ENCODE data around the gene RRP1B. TPM values are rescaled to one million over a fixed set of nuclear protein-coding genes. Genes with fewer than 3 reads are reported as not detected.
"Not testable (repeated sequence)": the region's sequence is repeated elsewhere in the genome, so short reads cannot be mapped to it uniquely, and the experiment has no call there.

RRP1B gene
- total and polyA plus RNA-seq, 2 experiments from 2014 or later: 54.8 to 95.7 TPM

- TF ChIP-seq NANOG (IDR thresholded peaks at IDR 0.05; ENCODE audit: borderline replicate concordance): no peak
- no peak for TF ChIP-seq ZNF331 (CRISPR knock-in tag; IDR thresholded peaks at IDR 0.05; ENCODE audit: low read depth)
- no peak for TF ChIP-seq CTCF (conservative IDR thresholded peaks at IDR 0.05; ENCODE audit: low read depth in 2 of 2)
- TF ChIP-seq ZNF114 (CRISPR knock-in tag; IDR thresholded peaks at IDR 0.05): no peak
- no peak for TF ChIP-seq EZH2 (IDR thresholded peaks at IDR 0.05; ENCODE audit: low read depth, unreplicated experiment)
- TF ChIP-seq STAT1 (IDR thresholded peaks at IDR 0.05; ENCODE audit: unreplicated experiment): no peak
- no peak for TF ChIP-seq EZH2phosphoT487 (IDR thresholded peaks at IDR 0.05; ENCODE audit: unreplicated experiment)
- no peak for TF ChIP-seq CREB1 (CRISPR knock-in tag; IDR thresholded peaks at IDR 0.05; ENCODE audit: low read depth)
- TF ChIP-seq POLR2AphosphoS5 (IDR thresholded peaks at IDR 0.05; ENCODE audit: low read depth): no peak
- no peak for TF ChIP-seq ETS1 (IDR thresholded peaks at IDR 0.05)
These were observed 11.2 kb upstream of the RRP1B start (continued) for GRCh38 chr21:43648171-43648570.

- ATAC-seq; H3K36me3 Mint-ChIP-seq (ENCODE audit: low read depth); H2AFZ ChIP-seq; H3K36me3 ChIP-seq (ENCODE audit: insufficient read depth); H3K4me2 ChIP-seq; H3K27ac Mint-ChIP-seq; H3K9me2 ChIP-seq (ENCODE audit: insufficient read depth); H3F3A ChIP-seq (replicated peaks; ENCODE audit: low read depth); H3K4me1 Mint-ChIP-seq; H3K27ac ChIP-seq (ENCODE audit: low read depth); H3K27me3 ChIP-seq (ENCODE audit: insufficient read depth); H3K79me2 ChIP-seq (replicated peaks; ENCODE audit: insufficient read depth); H3K9me3 Mint-ChIP-seq; H4K20me1 ChIP-seq (replicated peaks; ENCODE audit: insufficient read depth); H3K4me3 ChIP-seq; H3K4me3 Mint-ChIP-seq; H3K27me3 Mint-ChIP-seq (ENCODE audit: insufficient read depth, low read depth, poor library complexity); DNase-seq (ENCODE audit: low spot score); H3K4me1 ChIP-seq (ENCODE audit: insufficient read depth): not testable (repeated sequence)
These were observed 7.4 kb upstream of the RRP1B start for GRCh38 chr21:43651926-43652325.

- Mint-ChIP-seq H3K36me3 (ENCODE audit: low read depth) (no peaks in the 10 kb centered on the region), H3K27me3 (ENCODE audit: insufficient read depth, low read depth, poor library complexity) (peaks cover 6% of the 10 kb centered on the region), H3K4me3 (no peak overlapping the region), H3K4me1 (no peaks in the 10 kb centered on the region), H3K9me3 (no peaks in the 10 kb centered on the region), H3K27ac (no peak overlapping the region)
- Histone ChIP-seq H3K4me3 (no peak overlapping the region), H3K27me3 (ENCODE audit: insufficient read depth) (no peaks in the 10 kb centered on the region), H3K27ac (ENCODE audit: low read depth) (no peak overlapping the region), H3K36me3 (ENCODE audit: insufficient read depth) (no peaks in the 10 kb centered on the region), H3K4me2 (no peak overlapping the region), H3K9me2 (ENCODE audit: insufficient read depth) (no peaks in the 10 kb centered on the region), H3K4me1 (ENCODE audit: insufficient read depth) (no peaks in the 10 kb centered on the region), H3F3A (replicated peaks; ENCODE audit: low read depth) (no peaks in the 10 kb centered on the region), H3K79me2 (replicated peaks; ENCODE audit: insufficient read depth) (no peaks in the 10 kb centered on the region), H2AFZ (no peak overlapping the region), H4K20me1 (replicated peaks; ENCODE audit: insufficient read depth) (no peaks in the 10 kb centered on the region)
- no peak for ATAC-seq
- DNase-seq (ENCODE audit: low spot score): no peak
- TF ChIP-seq EZH2phosphoT487 (IDR thresholded peaks at IDR 0.05; ENCODE audit: unreplicated experiment) (no peak), ZNF462 (CRISPR knock-in tag; IDR thresholded peaks at IDR 0.05) (no peak), NANOG (IDR thresholded peaks at IDR 0.05; ENCODE audit: borderline replicate concordance) (no peak), POLR2AphosphoS5 (IDR thresholded peaks at IDR 0.05; ENCODE audit: low read depth) (no peak), JUNB (IDR thresholded peaks at IDR 0.05; ENCODE audit: unreplicated experiment) (no peak), CREB1 (CRISPR knock-in tag; IDR thresholded peaks at IDR 0.05; ENCODE audit: low read depth) (no peak), EZH2 (IDR thresholded peaks at IDR 0.05; ENCODE audit: low read depth, unreplicated experiment) (no peak)
These were observed 6.7 kb upstream of the RRP1B start for GRCh38 chr21:43652616-43653015.

Data from GM23338 (cell line).